DND-41 (cell line): ENCODE data around the gene PBX4.

ENCODE experiments used
- ATAC-seq: fragments of 200-7000 bp; cut with Tn5 transposase; 3 replicates; pipeline ENCODE4 v1.9.1; 2021; ENCODE audit warnings: low read depth; ENCODE audit not compliant: insufficient read depth
- DNase-seq: peaks from one replicate; pipeline ENCODE4 v3.0.0-alpha.2; 2020
- H2AFZ ChIP-seq: 2 replicates; pipeline ENCODE4 v1.6.0; 2012; ENCODE audit warnings: low read depth, low read length
- H3K27ac ChIP-seq: 2 replicates; pipeline ENCODE4 v1.5.1; 2012; ENCODE audit warnings: low read length, inconsistent platforms
- H3K27me3 ChIP-seq: fragments of 200-600 bp; sonication (generic); 2 replicates; pipeline ENCODE4 v1.6.0; 2012; ENCODE audit warnings: low read length, mild to moderate bottlenecking, inconsistent platforms; ENCODE audit not compliant: insufficient read depth, poor library complexity
- H3K36me3 ChIP-seq: 2 replicates; pipeline ENCODE4 v1.5.1; 2012; ENCODE audit warnings: low read length, inconsistent platforms; ENCODE audit not compliant: insufficient read depth
- H3K4me1 ChIP-seq: 2 replicates; pipeline ENCODE4 v1.5.1; 2012; ENCODE audit warnings: mild to moderate bottlenecking, low read length; ENCODE audit not compliant: insufficient read depth
- H3K4me2 ChIP-seq: 2 replicates; pipeline ENCODE4 v1.6.0; 2012; ENCODE audit warnings: mild to moderate bottlenecking, moderate library complexity, low read length, inconsistent platforms; ENCODE audit not compliant: insufficient read depth
- H3K4me3 ChIP-seq, 2 experiments: fragments of 200-600 bp in 1 of 2; shearing (Covaris generic) in 1 of 2; 2 replicates each; pipeline ENCODE4 v1.5.1; 2012 to 2016; ENCODE audit warnings: inconsistent platforms in 2 of 2, low read length in 2 of 2, mild to moderate bottlenecking in 2 of 2, low read depth in 1 of 2, moderate library complexity in 1 of 2
- H3K79me2 ChIP-seq: 2 replicates; pipeline ENCODE4 v1.6.0; 2012; ENCODE audit warnings: low read length, inconsistent platforms; ENCODE audit not compliant: insufficient read depth
- H3K9ac ChIP-seq: 2 replicates; pipeline ENCODE4 v1.6.0; 2012; ENCODE audit warnings: low read depth, mild to moderate bottlenecking, inconsistent platforms, low read length, moderate library complexity
- H3K9me3 ChIP-seq: 2 replicates; pipeline ENCODE4 v1.5.1; 2012; ENCODE audit warnings: low read length, moderate library complexity, mild to moderate bottlenecking, inconsistent platforms; ENCODE audit not compliant: insufficient read depth, severe bottlenecking
- H4K20me1 ChIP-seq: 2 replicates; pipeline ENCODE4 v1.6.0; 2012; ENCODE audit warnings: low read length; ENCODE audit not compliant: insufficient read depth
- CTCF ChIP-seq: IDR thresholded peaks from 2 replicates; pipeline ENCODE4 v1.5.1; 2012; ENCODE audit warnings: borderline replicate concordance, low read length, moderate library complexity, mild to moderate bottlenecking; ENCODE audit not compliant: poor library complexity, severe bottlenecking; ENCODE audit errors: extremely low read depth
- EZH2 ChIP-seq: IDR thresholded peaks from 3 replicates; pipeline ENCODE4 v1.6.1; 2012; ENCODE audit warnings: borderline replicate concordance, low read depth, mild to moderate bottlenecking, moderate library complexity, low read length, inconsistent platforms; ENCODE audit not compliant: severe bottlenecking

The PBX4 gene

DNA sequence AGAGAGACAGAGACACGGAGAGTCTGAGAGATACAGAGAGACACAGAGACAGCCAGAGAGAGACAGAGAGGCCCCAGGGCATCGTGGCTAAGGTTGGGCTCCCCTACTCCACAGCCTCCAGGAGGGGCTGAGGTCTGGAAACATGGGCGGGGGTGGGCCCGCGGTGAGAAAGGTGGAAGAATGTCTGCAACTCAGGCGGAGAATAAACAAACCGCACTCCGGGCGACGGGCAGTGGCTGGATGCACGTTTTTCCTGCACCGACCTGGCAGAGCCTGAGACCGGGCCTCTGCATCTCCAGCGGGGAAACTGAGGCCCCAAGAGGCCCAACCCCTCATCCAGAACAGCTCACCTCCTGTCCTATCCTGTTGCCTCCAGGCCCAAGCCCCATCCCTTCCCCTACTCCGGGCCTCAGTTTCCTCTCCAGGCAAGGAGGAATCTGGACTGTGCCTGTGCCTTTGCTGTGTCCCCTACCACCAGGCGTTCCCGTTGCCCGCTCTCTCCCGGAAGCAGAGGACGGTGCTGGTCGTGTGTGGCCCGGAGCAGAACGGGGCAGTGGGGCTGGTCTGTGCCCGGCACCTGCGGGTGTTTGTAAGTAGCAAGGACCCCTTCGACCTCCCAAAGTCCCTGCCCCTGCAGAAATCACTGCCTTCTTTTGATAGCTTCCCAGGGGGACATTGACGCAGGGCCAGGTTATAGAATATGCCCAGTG, 83.8 kb downstream of the PBX4 start:
- H2AFZ ChIP-seq = no peak overlapping the region
- H4K20me1 ChIP-seq = 0 out of 2 replicates have a peak, but pooled peaks cover 8% of the 10 kb centered on the region
- peaks cover 6% of the 10 kb centered on the region; the same call in 1 of the 2 replicates for H3K36me3 ChIP-seq
- no peak overlapping the region for H3K4me2 ChIP-seq
- H3K4me3 ChIP-seq = no peak overlapping the region
- no peak for TF ChIP-seq EZH2
- no peak for TF ChIP-seq CTCF
- H3K4me1 ChIP-seq = peaks cover 8% of the 10 kb centered on the region
- no peaks in the 10 kb centered on the region for H3K27me3 ChIP-seq
- H3K9me3 ChIP-seq = no peaks in the 10 kb centered on the region
- no peaks in the 10 kb centered on the region for H3K79me2 ChIP-seq
- no peak overlapping the region for H3K9ac ChIP-seq
- DNase-seq (no peak), ATAC-seq (no peak)
- no peak overlapping the region for H3K27ac ChIP-seq

GRCh38 chr19:19533841-19534240, 84.6 kb downstream of the PBX4 start:
- no peak overlapping the region for H3K4me2 ChIP-seq
- H3K9ac ChIP-seq = no peak overlapping the region
- no peaks in the 10 kb centered on the region for H3K9me3 ChIP-seq

DNA sequence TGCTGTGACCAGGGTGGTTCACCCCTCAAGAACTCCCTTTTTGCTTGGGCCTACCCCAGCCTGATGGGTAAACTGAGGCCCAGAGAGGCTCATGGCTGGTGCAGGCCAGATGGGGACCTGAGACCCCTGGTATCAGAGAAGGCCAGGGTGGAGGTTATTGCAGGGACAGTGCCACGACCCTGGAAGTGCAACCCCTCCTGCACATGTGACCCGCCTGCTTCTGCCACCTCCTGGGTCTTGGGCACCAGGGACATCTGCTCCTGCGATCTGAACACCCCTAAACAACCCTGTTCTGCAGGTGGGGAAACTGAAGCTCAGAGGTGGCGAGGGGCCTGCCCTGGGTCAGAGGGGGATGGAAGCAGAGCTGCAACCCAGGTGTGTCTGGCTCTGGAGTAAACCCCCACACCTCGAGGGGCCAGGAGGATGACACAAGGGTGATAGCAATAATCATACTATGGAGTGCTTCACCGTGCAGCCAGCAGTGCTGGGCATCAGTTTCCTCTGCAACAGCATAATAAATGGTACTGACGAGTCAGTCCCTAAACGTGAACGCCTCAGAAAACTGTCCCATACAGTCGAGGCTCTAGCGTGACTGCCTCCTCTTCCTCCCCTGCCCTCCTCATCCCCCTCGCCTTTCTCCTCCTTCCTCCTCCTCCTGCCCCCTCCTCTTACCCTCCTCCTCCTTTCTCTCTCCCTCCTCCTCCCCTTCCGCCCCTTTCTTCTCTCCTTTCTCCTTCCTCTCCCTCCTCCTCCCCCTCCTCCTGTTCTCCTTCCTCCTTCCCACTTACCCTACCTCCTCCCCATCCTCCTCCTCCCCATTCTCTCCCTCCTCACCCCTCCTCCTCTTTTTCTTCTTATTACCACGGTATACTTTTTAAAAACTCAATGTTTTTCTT, 85.4 kb downstream of the PBX4 start:
- H3K27ac ChIP-seq = no peak overlapping the region
- H4K20me1 ChIP-seq = peaks cover 15% of the 10 kb centered on the region; the same call in 1 of the 2 replicates
- H3K9ac ChIP-seq = peak overlapping the region; percentile 18; the same call in 1 of the 2 replicates
- H3K79me2 ChIP-seq = no peaks in the 10 kb centered on the region
- ATAC-seq (no peak), DNase-seq (no peak)
- peak overlapping the region; percentile 49; the same call in 1 of the 2 replicates for H3K4me2 ChIP-seq
- H3K4me3 ChIP-seq = no peak overlapping the region; a peak in 1 of 4 replicates
- no peak overlapping the region for H2AFZ ChIP-seq
- TF ChIP-seq EZH2 = no peak
- TF ChIP-seq CTCF = no peak
- no peaks in the 10 kb centered on the region for H3K27me3 ChIP-seq
- H3K9me3 ChIP-seq = no peaks in the 10 kb centered on the region
- peaks cover 20% of the 10 kb centered on the region for H3K36me3 ChIP-seq
- H3K4me1 ChIP-seq = peaks cover 8% of the 10 kb centered on the region

More at GRCh38 chr19:19533841-19534240, 84.6 kb downstream of the PBX4 start:
- H4K20me1 ChIP-seq = 0 out of 2 replicates have a peak, but pooled peaks cover 13% of the 10 kb centered on the region
- peak; percentile 20 for TF ChIP-seq CTCF
- TF ChIP-seq EZH2 = no peak
- peaks cover 8% of the 10 kb centered on the region for H3K4me1 ChIP-seq
- peaks cover 13% of the 10 kb centered on the region for H3K36me3 ChIP-seq
- DNase-seq (no peak), ATAC-seq (no peak)
- no peak overlapping the region for H3K27ac ChIP-seq
- H3K4me3 ChIP-seq = no peak overlapping the region
- H3K79me2 ChIP-seq = no peaks in the 10 kb centered on the region
- no peak overlapping the region for H2AFZ ChIP-seq
- no peaks in the 10 kb centered on the region for H3K27me3 ChIP-seq
